Measurements from ENCODE around the gene SYNE1.

GRCh38 chr6:152329638-152330448 is 307.3 kb downstream of the SYNE1 start:
- no peak for TF ChIP-seq POLR2AphosphoS5 (IDR thresholded peaks at IDR 0.05)
- no peak for TF ChIP-seq CTCF (IDR thresholded peaks at IDR 0.05)
- TF ChIP-seq POLR2A (IDR thresholded peaks at IDR 0.05), result no peak
- no peak for TF ChIP-seq EP300 (IDR thresholded peaks at IDR 0.05)
